ENCODE results near the gene ZC3H12D.

GRCh38 chr6:149437212-149437611 is 47.6 kb downstream of the ZC3H12D start:
- TF ChIP-seq, protein P1, sequence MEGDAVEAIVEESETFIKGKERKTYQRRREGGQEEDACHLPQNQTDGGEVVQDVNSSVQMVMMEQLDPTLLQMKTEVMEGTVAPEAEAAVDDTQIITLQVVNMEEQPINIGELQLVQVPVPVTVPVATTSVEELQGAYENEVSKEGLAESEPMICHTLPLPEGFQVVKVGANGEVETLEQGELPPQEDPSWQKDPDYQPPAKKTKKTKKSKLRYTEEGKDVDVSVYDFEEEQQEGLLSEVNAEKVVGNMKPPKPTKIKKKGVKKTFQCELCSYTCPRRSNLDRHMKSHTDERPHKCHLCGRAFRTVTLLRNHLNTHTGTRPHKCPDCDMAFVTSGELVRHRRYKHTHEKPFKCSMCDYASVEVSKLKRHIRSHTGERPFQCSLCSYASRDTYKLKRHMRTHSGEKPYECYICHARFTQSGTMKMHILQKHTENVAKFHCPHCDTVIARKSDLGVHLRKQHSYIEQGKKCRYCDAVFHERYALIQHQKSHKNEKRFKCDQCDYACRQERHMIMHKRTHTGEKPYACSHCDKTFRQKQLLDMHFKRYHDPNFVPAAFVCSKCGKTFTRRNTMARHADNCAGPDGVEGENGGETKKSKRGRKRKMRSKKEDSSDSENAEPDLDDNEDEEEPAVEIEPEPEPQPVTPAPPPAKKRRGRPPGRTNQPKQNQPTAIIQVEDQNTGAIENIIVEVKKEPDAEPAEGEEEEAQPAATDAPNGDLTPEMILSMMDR (IDR thresholded peaks at IDR 0.05) = no peak
- no peak for TF ChIP-seq POLR2A (IDR thresholded peaks at IDR 0.05)

Measured in thyroid gland (tissue), 4 donors.